HepG2 (cell line): Measurements from ENCODE around the gene NCOA6. TPM values are rescaled to one million over a fixed set of nuclear protein-coding genes. Genes with fewer than 3 reads are reported as not detected.

Source experiments
- ATF7-NPFF ChIP-seq: sonication (generic); formaldehyde crosslinking; IDR thresholded peaks from 2 replicates; pipeline ENCODE4 v1.8.1; 2023; ENCODE audit warnings: mild to moderate bottlenecking, low read depth, missing genetic modification reagents, moderate library complexity
- CREB3 ChIP-seq: sonication (generic); formaldehyde crosslinking; IDR thresholded peaks from 2 replicates; pipeline ENCODE4 v1.5.0; 2020; ENCODE audit warnings: missing genetic modification reagents
- KMT2B ChIP-seq: IDR thresholded peaks from 2 replicates; pipeline ENCODE4 v1.6.1; 2016; ENCODE audit warnings: missing genetic modification reagents, missing compliant biosample characterization
- MLLT10 ChIP-seq: sonication (generic); formaldehyde crosslinking; IDR thresholded peaks from 2 replicates; pipeline ENCODE4 v1.4.0; 2020; ENCODE audit warnings: missing genetic modification reagents
- MXD1 ChIP-seq: sonication (generic); formaldehyde crosslinking; IDR thresholded peaks from 2 replicates; pipeline ENCODE4 v1.4.0; 2020; ENCODE audit warnings: mild to moderate bottlenecking, missing genetic modification reagents
- NCOA2 ChIP-seq: sonication (generic); formaldehyde crosslinking; IDR thresholded peaks from 2 replicates; pipeline ENCODE4 v1.8.0; 2022; ENCODE audit warnings: inconsistent platforms
- ONECUT2 ChIP-seq: sonication (generic); formaldehyde crosslinking; IDR thresholded peaks from 2 replicates; pipeline ENCODE4 v1.4.0; 2020; ENCODE audit warnings: missing genetic modification reagents
- RERE ChIP-seq: IDR thresholded peaks from 2 replicates; pipeline ENCODE4 v1.6.1; 2016; ENCODE audit warnings: low read depth, missing genetic modification reagents, missing compliant biosample characterization
- SRF ChIP-seq: IDR thresholded peaks from 2 replicates; pipeline ENCODE4 v1.6.1; 2011; ENCODE audit warnings: mild to moderate bottlenecking, low read depth, low read length, moderate library complexity
- TBX2 ChIP-seq: sonication (generic); formaldehyde crosslinking; IDR thresholded peaks from 2 replicates; pipeline ENCODE4 v1.5.0; 2020; ENCODE audit warnings: missing genetic modification reagents, mild to moderate bottlenecking, borderline replicate concordance
- XRCC5 ChIP-seq: fragments of 200-400 bp; formaldehyde crosslinking; optimal IDR thresholded peaks from 2 replicates; pipeline ENCODE3; 2017; ENCODE audit warnings: mild to moderate bottlenecking, low read length
- ZNF224 ChIP-seq: sonication (generic); formaldehyde crosslinking; IDR thresholded peaks from 2 replicates; pipeline ENCODE4 v1.5.0; 2020; ENCODE audit warnings: mild to moderate bottlenecking, missing genetic modification reagents
- ZNF318 ChIP-seq: sonication (generic); formaldehyde crosslinking; IDR thresholded peaks from 2 replicates; pipeline ENCODE4 v1.4.0; 2020; ENCODE audit warnings: mild to moderate bottlenecking, missing genetic modification reagents
- ZNF605 ChIP-seq: sonication (generic); formaldehyde crosslinking; IDR thresholded peaks from 2 replicates; pipeline ENCODE4 v1.8.0; 2022; ENCODE audit warnings: mild to moderate bottlenecking, missing genetic modification reagents
- ZNF773 ChIP-seq: sonication (generic); formaldehyde crosslinking; IDR thresholded peaks from 2 replicates; pipeline ENCODE4 v1.4.0; 2020; ENCODE audit warnings: missing genetic modification reagents, borderline replicate concordance
- polyA plus RNA-seq, 8 experiments: library from polyadenylated mRNA; depleted of rRNA in 3 of 8; stranded (reverse) in 7 of 8; unstranded in 1 of 8; fragments of >200 nt; fragmentation: Illumina TruSeq in 4 of 8; extraction: Trizol in 4 of 8; gene quantifications; 2 replicates each; pipeline versions ENCODE4 v1.2.1 to v1.2.3, GENCODE V29; 2011 to 2016; ENCODE audit warnings: low read depth in 4 of 8, missing spikeins in 1 of 8, mixed read lengths in 1 of 8; ENCODE audit not compliant: insufficient read depth in 1 of 8
- total RNA-seq, 5 experiments: library from RNA; depleted of rRNA; stranded (reverse); fragments of >200 nt; fragmentation: Illumina TruSeq; extraction: Trizol; gene quantifications; 2 replicates each; pipeline ENCODE4 v1.2.3, GENCODE V29; 2016; ENCODE audit warnings: low read depth in 1 of 5

NCOA6 gene
- total and polyA plus RNA-seq, 2 of the 13 experiments (the other 11 are each of a cell fraction or from before 2014, with no cell fraction given) = 11.2 to 29.3 TPM

- no peak for TF ChIP-seq CREB3 (CRISPR knock-in tag)
- TF ChIP-seq ZNF224 (CRISPR knock-in tag) = no peak; the same call in 1 of the 2 replicates
- peak; percentile 93 for TF ChIP-seq MXD1 (CRISPR knock-in tag)
- TF ChIP-seq ATF7-NPFF = peak; percentile 83
- TF ChIP-seq KMT2B (CRISPR knock-in tag) = peak; percentile 87; the same call in 1 of the 2 replicates
- TF ChIP-seq XRCC5 = peak; percentile 95
- TF ChIP-seq ZNF773 (CRISPR knock-in tag) = no peak
- no peak for TF ChIP-seq MLLT10 (CRISPR knock-in tag)
- TF ChIP-seq RERE = 0 out of 2 replicates have a peak, but pooled peaks have one; percentile 60
- peak; percentile 62; the same call in 1 of the 2 replicates for TF ChIP-seq NCOA2 (CRISPR knock-in tag)
- no peak for TF ChIP-seq ZNF318 (CRISPR knock-in tag)
- no peak for TF ChIP-seq ONECUT2 (CRISPR knock-in tag)
- TF ChIP-seq ZNF605 (CRISPR knock-in tag) = peak; percentile 69
- TF ChIP-seq SRF = no peak
- peak; percentile 94 for TF ChIP-seq TBX2
These were observed 47.3 kb upstream of the NCOA6 start, which contains the start of gene GGT7 (continued) for GRCh38 chr20:34872622-34873224.
